HG02870 (cell line): ENCODE measurements around the gene MAP4K1.
"Not testable (repeated sequence)": the region's sequence is repeated elsewhere in the genome, so short reads cannot be mapped to it uniquely, and the experiment has no call there.

Source experiments
- ATAC-seq: cut with Tn5 transposase; IDR thresholded peaks from one replicate; pipeline ENCODE4 v1.9.1; 2021; ENCODE audit warnings: mild to moderate bottlenecking, moderate library complexity; ENCODE audit not compliant: unreplicated experiment

The MAP4K1 gene

GRCh38 chr19:38629568-38629967 is 11.8 kb upstream of the MAP4K1 start:
- ATAC-seq, result no peak

- no peak for ATAC-seq
Measured at GRCh38 chr19:38626401-38626800, 8.6 kb upstream of the MAP4K1 start.

- no peak for ATAC-seq
Measured at GRCh38 chr19:38624822-38625221, 7.1 kb upstream of the MAP4K1 start.

GRCh38 chr19:38619361-38620174 is 1.8 kb upstream of the MAP4K1 start:
- no peak for ATAC-seq

GRCh38 chr19:38618590-38619360 is 1.0 kb upstream of the MAP4K1 start, which contains the start of gene EIF3K:
TSS of gene EIF3K (plus strand) at chr19:38619188. CDS start at chr19:38619269, 81 bp downstream.
- peak; percentile 52 for ATAC-seq

GRCh38 chr19:38617283-38617763 is 430 bp downstream of the MAP4K1 start:
- no peak for ATAC-seq

GRCh38 chr19:38616265-38616664 is 1.5 kb downstream of the MAP4K1 start:
- ATAC-seq, result no peak

- ATAC-seq, result no peak
Measured at GRCh38 chr19:38615007-38615581, 2.7 kb downstream of the MAP4K1 start.

- ATAC-seq, result no peak
Measured at GRCh38 chr19:38614289-38614688, 3.5 kb downstream of the MAP4K1 start.

GRCh38 chr19:38606131-38606530 is 11.6 kb downstream of the MAP4K1 start:
- ATAC-seq, result no peak

GRCh38 chr19:38602856-38603255 is 14.9 kb downstream of the MAP4K1 start:
- not testable (repeated sequence) for ATAC-seq

GRCh38 chr19:38599722-38600121 is 18.0 kb downstream of the MAP4K1 start:
- no peak for ATAC-seq

- no peak for ATAC-seq
Measured at GRCh38 chr19:38597075-38597474, 20.7 kb downstream of the MAP4K1 start.

GRCh38 chr19:38596057-38596981 is 21.4 kb downstream of the MAP4K1 start:
- ATAC-seq, result no peak

GRCh38 chr19:38592940-38593339 is 24.8 kb downstream of the MAP4K1 start:
- ATAC-seq, result no peak

GRCh38 chr19:38588041-38588440 is 29.7 kb downstream of the MAP4K1 start:
- ATAC-seq, result no peak

- ATAC-seq, result no peak
Measured at GRCh38 chr19:38587562-38587961, 30.2 kb downstream of the MAP4K1 start.

GRCh38 chr19:38583985-38584305 is 33.8 kb downstream of the MAP4K1 start:
- ATAC-seq, result no peak

GRCh38 chr19:38583219-38583984 is 34.4 kb downstream of the MAP4K1 start:
- ATAC-seq, result peak; percentile 69

- no peak for ATAC-seq
Measured at GRCh38 chr19:38580080-38580479, 37.7 kb downstream of the MAP4K1 start.
